Astrocyte (in vitro differentiated cells and primary cell): Measurements from ENCODE around the gene CGREF1. TPM values are rescaled to one million over a fixed set of nuclear protein-coding genes. Genes with fewer than 3 reads are reported as not detected.

ENCODE experiments used
- DNase-seq: peaks from one replicate; pipeline ENCODE4 v3.0.0-alpha.2; 2010; ENCODE audit warnings: low read depth
- FAIRE-seq: peaks from 2 replicates; lab custom pipeline; 2011; peaks lifted over from hg19 to GRCh38; lab: Jason Lieb, UNC
- H2AFZ ChIP-seq: 2 replicates; pipeline ENCODE4 v1.6.0; 2012; ENCODE audit warnings: low read depth, low read length, inconsistent platforms
- H3K27ac ChIP-seq: 2 replicates; pipeline ENCODE4 v1.5.1; 2011; ENCODE audit warnings: low read depth, low read length, inconsistent platforms
- H3K27me3 ChIP-seq: 2 replicates; pipeline ENCODE4 v1.6.0; 2011; ENCODE audit warnings: low read length, inconsistent platforms; ENCODE audit not compliant: insufficient read depth
- H3K36me3 ChIP-seq: 2 replicates; pipeline ENCODE4 v1.5.1; 2011; ENCODE audit warnings: low read length, inconsistent platforms; ENCODE audit not compliant: insufficient read depth
- H3K4me1 ChIP-seq: 2 replicates; pipeline ENCODE4 v1.5.1; 2011; ENCODE audit warnings: low read length, inconsistent platforms; ENCODE audit not compliant: insufficient read depth
- H3K4me2 ChIP-seq: 2 replicates; pipeline ENCODE4 v1.6.0; 2012; ENCODE audit warnings: low read length, inconsistent platforms
- H3K4me3 ChIP-seq: 2 replicates; pipeline ENCODE4 v1.5.1; 2011; ENCODE audit warnings: low read depth, mild to moderate bottlenecking, low read length, inconsistent platforms; ENCODE audit not compliant: insufficient read depth
- H3K79me2 ChIP-seq: 2 replicates; pipeline ENCODE4 v1.6.0; 2012; ENCODE audit warnings: mild to moderate bottlenecking, low read length, inconsistent platforms; ENCODE audit not compliant: insufficient read depth
- H3K9ac ChIP-seq: 2 replicates; pipeline ENCODE4 v1.6.0; 2012; ENCODE audit warnings: mild to moderate bottlenecking, low read length, inconsistent platforms
- H3K9me3 ChIP-seq: 2 replicates; pipeline ENCODE4 v1.5.1; 2012; ENCODE audit warnings: low read depth, mild to moderate bottlenecking, low read length, inconsistent platforms; ENCODE audit not compliant: insufficient read depth
- H4K20me1 ChIP-seq: 2 replicates; pipeline ENCODE4 v1.6.0; 2012; ENCODE audit warnings: low read length, inconsistent platforms; ENCODE audit not compliant: insufficient read depth
- H3K27ac Mint-ChIP-seq: one replicate; pipeline ENCODE4 v1.8.0; 2021; ENCODE audit warnings: mild to moderate bottlenecking, mixed read lengths; ENCODE audit not compliant: unreplicated experiment
- H3K27me3 Mint-ChIP-seq: one replicate; pipeline ENCODE4 v1.8.0; 2021; ENCODE audit warnings: low read depth, mixed read lengths; ENCODE audit not compliant: unreplicated experiment
- H3K36me3 Mint-ChIP-seq: one replicate; pipeline ENCODE4 v1.8.0; 2021; ENCODE audit warnings: low read depth, mixed read lengths; ENCODE audit not compliant: unreplicated experiment
- H3K4me1 Mint-ChIP-seq: one replicate; pipeline ENCODE4 v1.8.0; 2021; ENCODE audit warnings: low read depth, mixed read lengths; ENCODE audit not compliant: unreplicated experiment
- H3K4me3 Mint-ChIP-seq: one replicate; pipeline ENCODE4 v1.8.0; 2021; ENCODE audit warnings: mild to moderate bottlenecking, moderate library complexity, mixed read lengths; ENCODE audit not compliant: unreplicated experiment
- H3K9me3 Mint-ChIP-seq: one replicate; pipeline ENCODE4 v1.8.0; 2021; ENCODE audit warnings: mild to moderate bottlenecking, mixed read lengths; ENCODE audit not compliant: unreplicated experiment
- CTCF ChIP-seq: IDR thresholded peaks from 2 replicates; pipeline ENCODE4 v1.5.1; 2011; ENCODE audit warnings: low read depth, mild to moderate bottlenecking, inconsistent platforms, low read length, moderate library complexity; ENCODE audit not compliant: insufficient read depth
- EZH2 ChIP-seq: IDR thresholded peaks from 2 replicates; pipeline ENCODE4 v1.6.1; 2012; ENCODE audit warnings: mild to moderate bottlenecking, low read length, inconsistent platforms; ENCODE audit not compliant: insufficient read depth
- total RNA-seq: library from RNA; stranded (reverse); gene quantifications from 2 replicates; pipeline ENCODE4 v1.2.1, GENCODE V29; 2021

The CGREF1 gene
- total RNA-seq, 1 donor from 2014 or later = 1.8 TPM

GRCh38 chr2:27071277-27071989 is 47.5 kb downstream of the CGREF1 start, which contains the start of gene OST4:
Gene OST4 (minus strand): TSS chr2:27071654.
- DNase-seq (peak; percentile 87), FAIRE-seq (no peak)
- H3K79me2 ChIP-seq = peaks cover 46% of the 10 kb centered on the region
- peaks cover 20% of the 10 kb centered on the region for H3K36me3 ChIP-seq
- H3K9ac ChIP-seq = peak within 1 kb of the TSS; percentile 96
- H3K27ac Mint-ChIP-seq = peak within 1 kb of the TSS; percentile 94
- peaks cover 36% of the 10 kb centered on the region for H3K4me1 Mint-ChIP-seq
- TF ChIP-seq EZH2 (no peak), CTCF (no peak)
- peaks cover 50% of the 10 kb centered on the region for H3K4me1 ChIP-seq
- H3K27ac ChIP-seq = peak within 1 kb of the TSS; percentile 86
- H3K4me2 ChIP-seq = peak within 1 kb of the TSS; percentile 97
- no peaks in the 10 kb centered on the region for H3K9me3 Mint-ChIP-seq
- H3K4me3 Mint-ChIP-seq = peak within 1 kb of the TSS; percentile 98
- no peaks in the 10 kb centered on the region for H3K27me3 ChIP-seq
- H4K20me1 ChIP-seq = peaks cover 38% of the 10 kb centered on the region
- H3K9me3 ChIP-seq = no peaks in the 10 kb centered on the region
- H3K4me3 ChIP-seq = peak within 1 kb of the TSS; percentile 98
- no peaks in the 10 kb centered on the region for H3K27me3 Mint-ChIP-seq
- H3K36me3 Mint-ChIP-seq = peaks cover 13% of the 10 kb centered on the region
- H2AFZ ChIP-seq = peak within 1 kb of the TSS; percentile 62

GRCh38 chr2:27070653-27071276 is 48.2 kb downstream of the CGREF1 start:
- no peak for DNase-seq
- Mint-ChIP-seq H3K36me3 (peaks cover 17% of the 10 kb centered on the region), H3K4me3 (peak overlapping the region; percentile 98), H3K4me1 (peaks cover 36% of the 10 kb centered on the region), H3K27ac (peak overlapping the region; percentile 94), H3K9me3 (no peaks in the 10 kb centered on the region), H3K27me3 (no peaks in the 10 kb centered on the region)
- Histone ChIP-seq H2AFZ (peak overlapping the region; percentile 53), H3K4me3 (peak overlapping the region; percentile 98), H3K4me1 (peaks cover 50% of the 10 kb centered on the region), H3K27ac (peak overlapping the region; percentile 86), H3K9ac (peak overlapping the region; percentile 96), H3K79me2 (peaks cover 48% of the 10 kb centered on the region), H3K4me2 (peak overlapping the region; percentile 97), H4K20me1 (peaks cover 44% of the 10 kb centered on the region), H3K27me3 (no peaks in the 10 kb centered on the region), H3K9me3 (no peaks in the 10 kb centered on the region), H3K36me3 (peaks cover 25% of the 10 kb centered on the region)
- no peak for FAIRE-seq
- TF ChIP-seq CTCF = no peak
- no peak for TF ChIP-seq EZH2
